B cell (primary cell): ENCODE results near the gene NUBP2. TPM values are rescaled to one million over a fixed set of nuclear protein-coding genes. Genes with fewer than 3 reads are reported as not detected.

Source experiments
- ATAC-seq: fragments of 200-7000 bp; cut with Tn5 transposase; one replicate; pipeline ENCODE4 v1.10.0; 2021; ENCODE audit warnings: low read depth, mild to moderate bottlenecking, moderate number of reproducible peaks, moderate library complexity
- CTCF ChIA-PET: fragments of 350-600 bp; sonication (Branson Sonifier 250); formaldehyde crosslinking; loops from one replicate; lab custom pipeline; 2021; ENCODE audit warnings: antibody characterized with exemption, inconsistent platforms; lab: Charles Lee
- POLR2A ChIA-PET: fragments of 350-600 bp; sonication (Branson Sonifier 250); formaldehyde crosslinking; loops from one replicate; lab custom pipeline; 2021; ENCODE audit warnings: antibody characterized with exemption; lab: Charles Lee
- DNase-seq: peaks from one replicate; pipeline ENCODE4 v3.0.0; 2013
- H2AFZ ChIP-seq: 2 replicates; pipeline ENCODE4 v1.6.1; 2012; ENCODE audit warnings: mild to moderate bottlenecking, low read depth, low read length; ENCODE audit not compliant: insufficient read depth, poor library complexity, severe bottlenecking
- H3K27ac ChIP-seq, 2 donors: 1 replicate in 1 of 2; 2 replicates in 1 of 2; pipeline ENCODE4 v1.5.1; 2012 to 2013; ENCODE audit warnings: low read length in 2 of 2, mild to moderate bottlenecking in 2 of 2, moderate library complexity in 1 of 2
- H3K27me3 ChIP-seq, 4 experiments: fragments of 200-600 bp in 1 of 4; sonication (generic) in 1 of 4; replicated peaks in 1 of 4; 1 replicate in 2 of 4; 2 replicates in 2 of 4; pipeline versions ENCODE4 v1.6.1 to v1.7.0; 2013 to 2016; ENCODE audit warnings: low read length in 3 of 4, mild to moderate bottlenecking in 2 of 4, mixed read lengths in 1 of 4, moderate library complexity in 1 of 4; ENCODE audit not compliant: insufficient read depth in 4 of 4, control insufficient read depth in 3 of 4; ENCODE audit errors: control extremely low read depth in 1 of 4
- H3K36me3 ChIP-seq, 2 experiments: replicated peaks in 1 of 2; 1 replicate in 1 of 2; 2 replicates in 1 of 2; pipeline versions ENCODE4 v1.6.1 to v1.7.1; 2013; ENCODE audit warnings: low read length in 1 of 2; ENCODE audit not compliant: insufficient read depth in 2 of 2, control insufficient read depth in 1 of 2; ENCODE audit errors: control extremely low read depth in 1 of 2, extremely low read depth in 1 of 2
- H3K4me1 ChIP-seq, 2 donors: fragments of 200-600 bp in 1 of 2; sonication (generic) in 1 of 2; 1 replicate in 1 of 2; 2 replicates in 1 of 2; pipeline versions ENCODE4 v1.5.1 to v1.6.1; 2013 to 2017; ENCODE audit warnings: low read length in 2 of 2; ENCODE audit not compliant: control insufficient read depth in 2 of 2, insufficient read depth in 2 of 2
- H3K4me2 ChIP-seq: replicated peaks from 2 replicates; pipeline ENCODE3; 2012; ENCODE audit warnings: mild to moderate bottlenecking, low read depth, low read length; ENCODE audit not compliant: poor library complexity, severe bottlenecking
- H3K4me3 ChIP-seq, 5 experiments: fragments of 200-600 bp in 1 of 5; sonication (generic) in 1 of 5; 1 replicate in 3 of 5; 2 replicates in 2 of 5; pipeline versions ENCODE4 v1.5.1 to v1.7.0; 2011 to 2016; ENCODE audit warnings: low read length in 4 of 5, mild to moderate bottlenecking in 4 of 5, low read depth in 2 of 5, control low read depth in 1 of 5, moderate library complexity in 1 of 5; ENCODE audit not compliant: insufficient read depth in 1 of 5; ENCODE audit errors: control extremely low read depth in 1 of 5, extremely low read depth in 1 of 5
- H3K79me2 ChIP-seq: fragments of 200-600 bp; sonication (generic); one replicate; pipeline ENCODE4 v1.6.0; 2016; ENCODE audit warnings: low read length; ENCODE audit not compliant: control insufficient read depth, insufficient read depth
- H3K9ac ChIP-seq: fragments of 200-600 bp; sonication (generic); 2 replicates; pipeline ENCODE4 v1.6.1; 2017; ENCODE audit warnings: mild to moderate bottlenecking, low read length, moderate library complexity
- H3K9me3 ChIP-seq, 3 donors: one replicate each; pipeline versions ENCODE4 v1.6.1 to v1.7.1; 2013; ENCODE audit warnings: low read length in 2 of 3; ENCODE audit not compliant: control insufficient read depth in 2 of 3, insufficient read depth in 1 of 3; ENCODE audit errors: control extremely low read depth in 1 of 3
- H4K20me1 ChIP-seq: 2 replicates; pipeline ENCODE4 v1.6.0; 2012; ENCODE audit warnings: mild to moderate bottlenecking, low read length; ENCODE audit not compliant: insufficient read depth, control insufficient read depth, poor library complexity, severe bottlenecking
- H3K27ac Mint-ChIP-seq: one replicate; pipeline ENCODE4 v1.8.0; 2021; ENCODE audit warnings: mixed read lengths
- H3K27me3 Mint-ChIP-seq: one replicate; pipeline ENCODE4 v1.8.0; 2021; ENCODE audit warnings: mixed read lengths
- H3K4me1 Mint-ChIP-seq: one replicate; pipeline ENCODE4 v1.8.0; 2021; ENCODE audit warnings: mixed read lengths
- H3K4me3 Mint-ChIP-seq: one replicate; pipeline ENCODE4 v1.8.0; 2021; ENCODE audit warnings: mixed read lengths
- H3K9me3 Mint-ChIP-seq: one replicate; pipeline ENCODE4 v1.8.0; 2022; ENCODE audit warnings: mixed read lengths; ENCODE audit not compliant: insufficient read depth
- CTCF ChIP-seq: fragments of 200-600 bp; IDR thresholded peaks from one replicate; pipeline ENCODE4 v1.8.0; 2022; ENCODE audit warnings: antibody characterized with exemption, mild to moderate bottlenecking
- EZH2 ChIP-seq: IDR thresholded peaks from 2 replicates; pipeline ENCODE4 v1.6.1; 2012; ENCODE audit warnings: borderline replicate concordance, low read depth, mild to moderate bottlenecking, moderate library complexity, low read length; ENCODE audit not compliant: insufficient read depth, poor library complexity, severe bottlenecking
- WGBS: methylation state at CpG from one replicate; pipeline ENCODE4 v1.1.5; 2013; ENCODE audit warnings: missing lambda C conversion rate; ENCODE audit not compliant: insufficient coverage; 5-methylcytosine and 5-hydroxymethylcytosine counted together
- intact Hi-C: fragments of 100-400 bp; cut with micrococcal nuclease; formaldehyde crosslinking; loops from one replicate; pipeline ENCODE4 v1.10.0; 2022
- polyA plus RNA-seq: library from polyadenylated mRNA; depleted of rRNA; stranded (reverse); fragments of >200 nt; gene quantifications from 2 replicates; pipeline ENCODE4 v1.2.3, GENCODE V29; 2012
- total RNA-seq, 2 donors: library from RNA; stranded (reverse); fragments of 120-200 nt in 1 of 2; gene quantifications; 1 replicate in 1 of 2; 2 replicates in 1 of 2; pipeline versions ENCODE4 v1.2.3 to v1.2.4, GENCODE V29; 2013 to 2022

NUBP2 gene
- total and polyA plus RNA-seq, 2 donors (not counting 1 experiment from before 2014, with no cell fraction given): 50.2 to 71.7 TPM

DNA sequence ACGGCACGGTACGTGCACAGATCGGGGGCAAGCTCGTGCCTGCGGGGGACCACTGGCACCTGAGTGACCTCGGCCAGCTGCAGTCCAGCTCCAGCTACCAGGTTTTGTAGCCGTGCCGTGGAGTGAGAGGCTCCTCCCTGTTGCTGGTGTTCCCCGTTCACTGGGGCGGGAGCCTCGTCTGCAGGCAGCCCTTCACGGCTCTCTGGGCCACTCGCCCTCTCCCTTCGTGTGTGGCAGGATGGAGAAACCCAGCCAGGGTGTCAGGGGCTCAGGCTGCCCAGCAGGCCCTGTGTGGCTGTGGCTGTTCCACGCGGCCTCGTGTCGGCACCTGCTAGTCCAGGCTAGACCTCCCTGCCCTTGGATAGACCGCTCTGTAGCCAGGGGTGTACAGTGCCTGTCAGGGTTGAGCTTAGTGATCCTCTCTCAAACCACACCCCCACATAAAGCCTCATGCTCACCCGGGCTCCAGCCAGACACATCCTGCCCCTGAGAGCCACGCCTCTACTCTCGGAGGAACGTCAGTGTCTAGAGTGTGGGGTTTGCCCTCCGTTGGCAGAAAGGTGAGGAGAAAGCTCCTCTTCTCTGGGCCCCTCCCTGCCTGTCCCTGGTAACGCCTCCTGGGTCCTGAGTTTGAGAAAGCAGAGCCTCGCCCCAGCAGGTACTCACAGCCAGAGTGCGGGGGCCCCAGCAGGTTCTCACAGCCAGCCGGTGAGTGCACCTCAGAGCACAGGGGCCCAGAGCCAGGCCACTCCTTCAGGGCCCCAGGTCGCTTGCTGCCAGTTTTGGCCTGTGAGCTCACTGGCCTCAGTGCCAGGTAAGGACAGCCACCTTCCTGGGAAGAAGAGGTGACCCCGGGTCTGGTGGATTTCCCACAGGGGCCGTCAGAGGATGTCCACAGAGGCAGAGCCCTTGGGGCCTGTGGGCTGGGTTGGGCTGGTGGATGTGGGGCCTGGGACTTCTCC, 39.1 kb upstream of the NUBP2 start:
- H3K4me3 ChIP-seq: no peak overlapping the region
- no peaks in the 10 kb centered on the region for H3K27me3 ChIP-seq
- H3K4me2 ChIP-seq: no peak overlapping the region
- ChIA-PET POLR2A (no interaction called here), CTCF (no interaction called here)
- no peak for ATAC-seq
- H2AFZ ChIP-seq: no peak overlapping the region
- Mint-ChIP-seq H3K4me3 (no peak overlapping the region), H3K9me3 (no peaks in the 10 kb centered on the region), H3K27ac (no peak overlapping the region), H3K27me3 (no peaks in the 10 kb centered on the region), H3K4me1 (no peaks in the 10 kb centered on the region)
- peaks cover 63% of the 10 kb centered on the region for H3K79me2 ChIP-seq
- intact Hi-C loops: no loop called here
- no peaks in the 10 kb centered on the region for H3K4me1 ChIP-seq
- H3K9me3 ChIP-seq: peaks cover 0 to 11% (median 0%) of the 10 kb centered on the region in 3 donors
- TF ChIP-seq EZH2 (no peak), CTCF (no peak)
- peaks cover 0 to 60% of the 10 kb centered on the region in 2 experiments for H3K36me3 ChIP-seq
- WGBS: 96% methylated on average over 30 of the region's 32 CpGs
- H3K9ac ChIP-seq: no peak overlapping the region
- H3K27ac ChIP-seq: no peak overlapping the region
- peaks cover 76% of the 10 kb centered on the region for H4K20me1 ChIP-seq
- no peak for DNase-seq

GRCh38 chr16:1744338-1744840, 38.4 kb upstream of the NUBP2 start:
- 96% methylated on average over 15 of the region's 24 CpGs for WGBS
- H3K4me3 Mint-ChIP-seq: no peak overlapping the region
- peaks cover 63% of the 10 kb centered on the region for H3K79me2 ChIP-seq
- CTCF ChIA-PET: no interaction called here
- peaks cover 0 to 67% of the 10 kb centered on the region in 2 experiments for H3K36me3 ChIP-seq
- H2AFZ ChIP-seq: no peak overlapping the region
- no peak overlapping the region for H3K27ac ChIP-seq
- H3K9me3 ChIP-seq: peaks cover 0 to 4% (median 0%) of the 10 kb centered on the region in 3 donors
- no peak for TF ChIP-seq EZH2
- DNase-seq (no peak), ATAC-seq (no peak)
- no peak overlapping the region for H3K27ac Mint-ChIP-seq
- intact Hi-C loops: no loop called here
- no peak overlapping the region for H3K4me3 ChIP-seq
- H3K9ac ChIP-seq: no peak overlapping the region
- no peaks in the 10 kb centered on the region for H3K27me3 Mint-ChIP-seq
- POLR2A ChIA-PET: interaction anchor here (0.6 kb wide), 1 partner anchor 240 kb away, joined by 4 read pairs; no protein-coding TSS in a partner anchor
- H3K27me3 ChIP-seq: no peaks in the 10 kb centered on the region
- no peaks in the 10 kb centered on the region for H3K4me1 Mint-ChIP-seq
- H3K4me1 ChIP-seq: no peaks in the 10 kb centered on the region
- no peak overlapping the region for H3K4me2 ChIP-seq
- H4K20me1 ChIP-seq: peaks cover 71% of the 10 kb centered on the region
- H3K9me3 Mint-ChIP-seq: no peaks in the 10 kb centered on the region
